ENCODE measurements around the gene TMEM208.

The TMEM208 gene

DNA sequence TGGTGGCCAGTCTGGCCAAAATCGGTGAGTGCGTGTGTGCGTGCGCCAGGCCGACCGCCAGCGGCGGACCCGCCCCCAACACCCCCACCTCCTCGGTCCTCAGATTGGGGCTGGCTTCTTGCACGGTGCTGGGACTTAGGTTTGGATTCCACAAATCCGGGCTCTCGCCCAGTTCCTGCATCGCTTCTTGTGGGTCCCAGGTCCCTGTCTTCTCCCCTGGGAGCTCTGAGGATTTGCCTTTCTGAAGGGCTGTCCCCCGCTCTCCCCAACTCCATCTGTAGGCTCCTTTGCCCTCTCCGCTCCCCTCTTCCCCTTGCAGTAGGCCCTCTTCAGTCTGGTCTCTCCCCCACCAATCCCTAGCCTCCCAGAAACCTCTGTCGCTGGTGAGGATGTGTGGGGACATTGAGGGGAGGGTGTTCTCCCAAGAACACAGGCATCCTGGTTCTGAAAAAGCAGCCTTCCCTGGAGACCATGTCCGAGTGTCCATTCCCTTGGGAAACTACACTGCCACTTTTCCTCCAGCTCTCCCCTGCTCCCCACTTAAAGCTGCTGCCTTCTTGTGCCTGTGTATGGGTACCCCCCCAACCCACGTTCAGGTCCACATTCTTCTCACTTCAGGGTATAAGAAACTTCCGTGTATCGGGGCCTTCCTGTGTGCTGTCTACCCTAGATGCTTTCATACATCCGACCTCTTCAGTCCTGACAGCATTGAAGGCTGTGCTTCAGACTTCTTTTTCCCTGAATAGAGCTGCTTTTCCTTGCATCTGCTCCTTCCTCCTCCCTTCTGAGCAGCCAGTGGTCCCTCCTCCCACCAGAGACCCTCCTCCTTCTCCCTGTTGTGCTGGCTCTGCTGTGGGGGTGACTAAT lies 22.5 kb downstream of the TMEM208 start:
- Histone ChIP-seq H3K27ac (no peak overlapping the region), H3K27me3 (peaks cover 50% of the 10 kb centered on the region), H3K4me1 (ENCODE audit: control insufficient read depth in 1 of 2, insufficient read depth in 1 of 2, low read depth in 1 of 2, low read length in 1 of 2) (peaks cover 34 to 47% of the 10 kb centered on the region in 2 experiments)

DNA sequence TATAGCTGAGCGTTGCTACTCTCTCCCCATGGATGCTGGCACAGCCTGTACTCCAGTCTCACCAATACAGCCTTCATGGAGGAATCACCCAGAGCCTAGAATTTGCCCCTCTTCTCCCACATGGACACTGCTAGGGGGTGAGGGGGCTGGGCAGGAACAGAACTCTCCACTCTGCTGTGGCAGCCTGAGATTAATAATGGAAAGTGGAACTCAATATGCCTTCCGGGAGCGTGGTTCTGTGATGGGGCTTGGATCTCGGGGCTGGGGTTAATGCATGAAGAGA lies 23.1 kb downstream of the TMEM208 start:
- Histone ChIP-seq H3K9me3 (no peaks in the 10 kb centered on the region), H3K27me3 (peaks cover 50% of the 10 kb centered on the region), H3K4me3 (ENCODE audit: low read depth in 1 of 2, low read length in 1 of 2) (no peak overlapping the region), H3K27ac (no peak overlapping the region), H3K36me3 (no peaks in the 10 kb centered on the region), H3K4me1 (ENCODE audit: control insufficient read depth in 1 of 2, insufficient read depth in 1 of 2, low read depth in 1 of 2, low read length in 1 of 2) (peaks cover 28 to 41% of the 10 kb centered on the region in 2 experiments)
- TF ChIP-seq, protein P1, sequence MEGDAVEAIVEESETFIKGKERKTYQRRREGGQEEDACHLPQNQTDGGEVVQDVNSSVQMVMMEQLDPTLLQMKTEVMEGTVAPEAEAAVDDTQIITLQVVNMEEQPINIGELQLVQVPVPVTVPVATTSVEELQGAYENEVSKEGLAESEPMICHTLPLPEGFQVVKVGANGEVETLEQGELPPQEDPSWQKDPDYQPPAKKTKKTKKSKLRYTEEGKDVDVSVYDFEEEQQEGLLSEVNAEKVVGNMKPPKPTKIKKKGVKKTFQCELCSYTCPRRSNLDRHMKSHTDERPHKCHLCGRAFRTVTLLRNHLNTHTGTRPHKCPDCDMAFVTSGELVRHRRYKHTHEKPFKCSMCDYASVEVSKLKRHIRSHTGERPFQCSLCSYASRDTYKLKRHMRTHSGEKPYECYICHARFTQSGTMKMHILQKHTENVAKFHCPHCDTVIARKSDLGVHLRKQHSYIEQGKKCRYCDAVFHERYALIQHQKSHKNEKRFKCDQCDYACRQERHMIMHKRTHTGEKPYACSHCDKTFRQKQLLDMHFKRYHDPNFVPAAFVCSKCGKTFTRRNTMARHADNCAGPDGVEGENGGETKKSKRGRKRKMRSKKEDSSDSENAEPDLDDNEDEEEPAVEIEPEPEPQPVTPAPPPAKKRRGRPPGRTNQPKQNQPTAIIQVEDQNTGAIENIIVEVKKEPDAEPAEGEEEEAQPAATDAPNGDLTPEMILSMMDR (IDR thresholded peaks at IDR 0.05), result no peak

More for the DNA sequence above, 22.5 kb downstream of the TMEM208 start:
- Histone ChIP-seq H3K36me3 (no peaks in the 10 kb centered on the region), H3K9me3 (no peaks in the 10 kb centered on the region), H3K4me3 (ENCODE audit: low read depth in 1 of 2, low read length in 1 of 2) (no peak overlapping the region)
- TF ChIP-seq, protein P1 (IDR thresholded peaks at IDR 0.05), result no peak

DNA sequence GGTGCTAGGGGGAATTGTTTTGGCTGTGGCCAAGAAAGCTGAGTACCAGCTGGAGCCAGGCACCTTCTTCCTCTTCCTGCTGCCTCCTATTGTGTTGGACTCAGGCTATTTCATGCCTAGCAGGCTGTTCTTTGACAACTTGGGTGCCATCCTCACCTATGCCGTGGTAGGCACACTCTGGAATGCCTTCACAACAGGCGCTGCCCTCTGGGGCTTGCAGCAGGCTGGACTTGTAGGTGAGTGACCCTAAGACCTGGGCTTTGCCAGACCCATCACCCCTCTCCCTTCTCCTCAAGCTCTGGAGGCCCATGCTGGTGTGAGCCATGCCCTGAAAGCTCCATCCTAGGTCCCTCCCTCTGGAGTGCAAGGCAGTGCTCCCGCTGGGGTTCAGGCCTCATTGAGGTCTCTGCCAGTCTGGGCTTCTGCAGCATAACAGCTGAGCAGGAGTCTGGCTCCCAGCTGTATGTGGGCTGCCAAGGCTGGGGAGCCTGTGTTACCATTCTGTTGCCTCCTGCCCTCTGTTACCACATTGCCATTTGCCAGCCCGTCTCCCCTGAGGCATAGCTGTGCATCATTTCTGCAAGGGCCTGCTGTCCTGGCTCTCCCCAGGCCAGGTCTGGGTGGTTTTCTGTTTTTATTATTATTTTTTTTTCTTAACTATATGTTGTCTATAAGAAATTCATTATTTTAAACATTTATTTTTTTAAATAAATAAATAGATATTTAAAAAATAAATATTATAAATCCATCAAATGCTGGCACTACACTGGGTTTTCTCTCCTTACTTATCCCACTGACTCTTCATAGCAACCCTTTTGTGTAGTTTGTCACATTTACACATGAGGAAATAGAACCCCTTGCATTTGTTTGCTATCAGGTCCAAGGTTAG lies 25.9 kb downstream of the TMEM208 start:
- Histone ChIP-seq H3K4me3 (ENCODE audit: low read depth in 1 of 2, low read length in 1 of 2) (no peak overlapping the region), H3K27ac (no peak overlapping the region), H3K4me1 (ENCODE audit: control insufficient read depth in 1 of 2, insufficient read depth in 1 of 2, low read depth in 1 of 2, low read length in 1 of 2) (peaks cover 10 to 12% of the 10 kb centered on the region in 2 experiments), H3K36me3 (no peaks in the 10 kb centered on the region), H3K27me3 (peaks cover 46% of the 10 kb centered on the region), H3K9me3 (no peaks in the 10 kb centered on the region)
- TF ChIP-seq, protein P1 (IDR thresholded peaks at IDR 0.05), result no peak

DNA sequence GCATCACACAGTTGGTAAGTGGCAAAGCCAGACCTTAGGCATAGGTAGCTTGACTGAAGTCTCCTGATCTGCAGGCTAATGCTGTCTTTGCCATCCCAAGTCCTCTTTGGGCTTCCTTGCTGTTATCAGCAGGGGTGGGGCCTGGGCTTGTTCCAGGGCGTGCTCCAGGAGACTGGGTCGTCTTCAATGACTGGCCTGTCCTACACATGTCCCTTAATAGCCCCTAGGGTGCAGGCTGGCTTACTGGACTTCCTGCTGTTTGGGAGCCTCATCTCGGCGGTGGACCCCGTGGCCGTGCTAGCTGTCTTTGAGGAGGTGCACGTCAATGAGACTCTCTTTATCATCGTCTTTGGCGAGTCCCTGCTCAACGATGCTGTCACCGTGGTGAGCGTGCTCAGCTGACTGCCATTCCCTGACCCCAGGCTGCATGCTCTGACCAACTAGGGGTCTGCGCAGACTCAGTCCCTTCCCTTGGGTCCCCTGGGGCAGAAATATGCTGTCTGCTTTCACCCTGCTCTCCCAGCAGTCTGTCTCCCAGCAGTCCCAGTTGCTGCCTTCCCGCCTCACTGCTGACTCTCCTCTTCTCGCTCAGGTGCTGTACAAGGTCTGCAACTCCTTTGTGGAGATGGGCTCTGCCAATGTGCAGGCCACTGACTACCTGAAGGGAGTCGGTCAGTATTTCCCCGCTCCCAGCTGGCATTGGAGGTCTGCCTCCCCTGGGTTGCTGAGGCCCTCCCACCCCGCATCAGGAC lies 28.0 kb downstream of the TMEM208 start:
- Histone ChIP-seq H3K4me3 (ENCODE audit: low read depth in 1 of 2, low read length in 1 of 2) (no peak overlapping the region), H3K9me3 (no peaks in the 10 kb centered on the region), H3K4me1 (ENCODE audit: control insufficient read depth in 1 of 2, insufficient read depth in 1 of 2, low read depth in 1 of 2, low read length in 1 of 2) (no peaks in the 10 kb centered on the region), H3K27ac (no peak overlapping the region), H3K36me3 (no peaks in the 10 kb centered on the region), H3K27me3 (peaks cover 25% of the 10 kb centered on the region)
- TF ChIP-seq, protein P1 (IDR thresholded peaks at IDR 0.05), result no peak

DNA sequence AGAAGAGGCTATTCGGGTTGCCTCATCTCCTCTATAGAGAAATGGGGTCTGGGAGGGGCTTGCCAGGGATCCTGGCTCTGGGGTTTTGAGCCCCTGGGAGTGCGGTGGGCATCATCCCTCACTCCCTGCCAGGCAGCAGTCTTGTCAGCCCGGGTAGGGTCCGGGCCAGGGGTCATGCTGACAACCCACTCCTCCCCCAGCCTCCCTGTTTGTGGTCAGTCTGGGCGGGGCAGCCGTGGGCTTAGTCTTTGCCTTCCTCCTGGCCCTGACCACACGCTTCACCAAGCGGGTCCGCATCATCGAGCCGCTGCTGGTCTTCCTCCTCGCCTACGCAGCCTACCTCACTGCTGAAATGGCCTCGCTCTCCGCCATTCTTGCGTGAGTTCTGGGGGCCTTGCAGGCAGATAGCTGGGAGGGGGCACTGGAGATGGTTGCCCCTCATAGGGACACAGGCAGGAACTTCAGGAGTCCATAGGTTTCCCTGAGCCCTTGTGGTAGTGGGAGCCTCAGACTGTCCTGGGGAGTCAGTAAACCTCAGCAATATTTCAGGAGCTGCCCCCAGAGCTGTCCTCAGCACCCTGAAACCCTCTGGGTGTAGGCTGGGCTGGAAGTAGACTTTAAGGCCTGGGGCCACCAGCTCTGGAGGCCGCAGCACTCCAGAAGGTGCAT lies 28.8 kb downstream of the TMEM208 start:
- Histone ChIP-seq H3K27me3 (peaks cover 18% of the 10 kb centered on the region), H3K4me3 (ENCODE audit: low read depth in 1 of 2, low read length in 1 of 2) (no peak overlapping the region), H3K4me1 (ENCODE audit: control insufficient read depth in 1 of 2, insufficient read depth in 1 of 2, low read depth in 1 of 2, low read length in 1 of 2) (no peaks in the 10 kb centered on the region), H3K9me3 (no peaks in the 10 kb centered on the region), H3K36me3 (no peaks in the 10 kb centered on the region), H3K27ac (no peak overlapping the region)
- TF ChIP-seq, protein P1 (IDR thresholded peaks at IDR 0.05), result no peak
